Stimulated activated CD8-positive, alpha-beta memory T cell treated with anti-CD3 and anti-CD28 coated beads, Interleukin-2, amount 100 ng/mL, for 1 hour (primary cell): ENCODE measurements around the gene CDC23.
"Not testable (repeated sequence)": the region's sequence is repeated elsewhere in the genome, so short reads cannot be mapped to it uniquely, and the experiment has no call there.

Experiments
- DNase-seq, 2 donors: peaks; one replicate each; pipeline ENCODE4 v3.0.0-alpha.2; 2020; ENCODE audit warnings: low read depth in 2 of 2

The CDC23 gene

DNA sequence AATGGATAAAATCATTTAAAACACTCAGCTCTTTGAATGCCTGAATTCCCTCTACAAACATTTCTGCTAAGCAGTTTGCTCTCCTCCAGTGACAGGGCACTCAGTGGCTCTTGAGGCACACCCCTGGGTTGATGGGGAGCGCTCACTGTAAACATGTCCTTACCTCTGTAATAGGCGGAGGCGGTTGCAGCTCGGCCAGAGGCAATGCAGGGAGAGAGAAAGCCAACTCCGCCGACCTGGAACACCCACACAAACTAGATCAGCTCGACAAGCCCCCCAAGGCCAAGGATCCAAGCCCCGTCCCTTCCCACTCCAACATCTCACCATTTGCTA lies 329 bp downstream of the CDC23 start:
- no peak for DNase-seq

DNA sequence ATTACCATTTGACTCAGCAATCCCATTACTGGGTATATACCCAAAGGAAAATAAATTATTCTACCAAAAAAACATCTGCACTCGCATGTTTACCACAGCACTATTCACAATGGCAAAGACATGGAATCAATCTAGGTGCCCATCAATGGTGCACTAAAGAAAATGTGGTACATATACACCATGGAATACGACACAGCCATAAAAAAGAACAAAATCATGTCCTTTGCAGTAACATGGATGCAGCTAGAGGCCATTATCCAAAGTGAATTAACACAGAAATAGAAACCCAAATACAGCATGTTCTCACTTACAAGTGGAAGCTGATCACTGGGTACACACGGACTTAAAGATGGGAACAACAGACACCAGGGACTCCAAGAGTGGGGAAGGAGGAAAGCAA lies 2.1 kb downstream of the CDC23 start:
- DNase-seq, result no peak

DNA sequence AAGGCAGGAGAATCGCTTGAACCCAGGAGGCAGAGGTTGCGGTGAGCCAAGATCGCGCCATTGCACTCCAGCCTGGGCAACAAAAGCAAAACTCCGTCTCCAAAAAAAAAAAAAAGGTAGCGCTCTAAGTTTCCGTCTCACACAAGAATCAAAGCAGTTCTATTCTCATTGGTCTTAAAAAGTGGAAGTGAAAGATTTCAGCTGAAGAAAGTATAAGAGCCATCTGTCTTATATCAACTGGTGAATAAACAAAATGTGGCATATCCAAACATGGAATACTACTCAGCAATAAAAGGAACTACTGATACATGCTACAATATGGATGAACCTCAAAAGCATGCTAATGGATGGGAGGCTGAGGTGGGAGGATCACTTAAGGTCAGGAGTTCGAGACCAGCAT lies 19.3 kb downstream of the CDC23 start:
- DNase-seq, result not testable (repeated sequence)

DNA sequence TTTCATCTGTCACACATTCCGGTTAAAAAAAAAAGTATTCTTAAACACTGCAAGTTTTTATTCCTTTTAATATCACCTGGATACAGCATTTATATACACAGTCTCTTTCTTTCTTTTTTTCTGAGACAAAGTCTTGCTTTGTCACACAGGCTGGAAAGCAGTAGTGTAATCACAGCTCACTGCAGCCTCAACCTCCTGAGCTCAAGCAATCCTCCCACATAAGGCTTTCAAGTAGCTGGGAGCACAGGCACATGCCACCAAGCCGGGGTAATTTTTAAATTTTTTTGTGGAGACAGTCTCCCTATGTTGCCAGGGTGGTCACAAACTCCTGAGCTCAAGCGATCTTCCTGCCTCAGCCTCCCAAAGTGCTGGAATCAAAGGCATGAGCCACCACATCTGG lies 20.3 kb downstream of the CDC23 start:
- DNase-seq, result no peak

DNA sequence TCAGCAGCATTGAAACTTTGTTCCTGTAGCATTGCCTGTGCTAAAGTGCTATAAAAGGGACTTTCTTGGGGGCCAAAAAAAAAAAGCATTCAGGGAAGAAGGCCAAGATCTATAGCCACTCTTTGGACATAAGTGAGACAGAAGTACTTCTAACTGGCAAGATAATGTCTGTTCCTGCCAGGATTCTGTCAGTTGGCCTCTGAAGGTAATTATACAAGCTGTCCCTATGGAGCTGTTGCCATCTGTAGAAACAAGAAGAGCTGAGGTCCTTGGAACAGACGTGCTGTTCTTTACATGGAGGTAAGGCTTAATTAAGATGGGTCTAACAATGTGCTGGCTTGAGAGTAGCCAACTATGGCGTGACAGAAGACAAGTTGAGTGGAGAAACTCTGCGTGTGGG lies 24.5 kb downstream of the CDC23 start:
- no peak for DNase-seq

DNA sequence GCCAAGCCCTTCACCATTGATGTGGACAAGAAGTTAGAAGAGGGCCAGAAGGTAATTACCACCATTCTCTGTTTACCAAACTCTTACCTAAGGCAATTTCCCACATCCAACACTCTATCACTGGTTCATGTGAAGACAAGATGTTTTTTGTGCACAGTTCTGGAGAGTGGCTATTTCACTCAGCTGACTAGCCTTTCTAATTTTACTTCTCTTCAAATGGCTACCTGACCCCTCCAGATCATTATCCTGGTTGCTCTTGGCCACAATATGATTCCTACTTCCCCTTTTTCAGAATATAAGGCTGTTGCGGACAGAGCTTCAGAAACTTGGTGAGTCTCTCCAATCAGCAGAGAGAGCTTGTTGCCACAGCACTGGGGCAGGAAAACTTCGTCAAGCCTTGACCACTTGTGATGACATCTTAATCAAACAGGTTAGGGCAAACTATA lies 27.1 kb downstream of the CDC23 start:
- no peak for DNase-seq

DNA sequence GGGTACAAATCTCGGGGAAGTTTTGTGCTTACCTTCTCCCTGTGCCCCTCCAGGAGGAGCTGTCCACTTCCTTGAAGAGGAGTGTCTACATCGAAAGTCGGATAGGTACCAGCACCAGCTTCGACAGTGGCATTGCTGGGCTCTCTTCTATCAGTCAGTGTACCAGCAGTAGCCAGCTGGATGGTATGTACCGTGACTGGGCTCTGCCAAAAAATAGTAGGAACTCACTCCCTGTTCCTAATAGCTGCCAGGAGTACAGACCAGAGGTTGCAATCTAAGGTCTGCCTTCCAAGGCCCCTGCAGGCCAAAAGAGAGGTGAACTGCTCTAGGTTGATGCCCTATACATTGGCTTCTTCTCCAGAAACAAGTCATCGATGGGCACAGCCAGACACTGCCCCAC lies 30.3 kb downstream of the CDC23 start:
- no peak for DNase-seq

DNA sequence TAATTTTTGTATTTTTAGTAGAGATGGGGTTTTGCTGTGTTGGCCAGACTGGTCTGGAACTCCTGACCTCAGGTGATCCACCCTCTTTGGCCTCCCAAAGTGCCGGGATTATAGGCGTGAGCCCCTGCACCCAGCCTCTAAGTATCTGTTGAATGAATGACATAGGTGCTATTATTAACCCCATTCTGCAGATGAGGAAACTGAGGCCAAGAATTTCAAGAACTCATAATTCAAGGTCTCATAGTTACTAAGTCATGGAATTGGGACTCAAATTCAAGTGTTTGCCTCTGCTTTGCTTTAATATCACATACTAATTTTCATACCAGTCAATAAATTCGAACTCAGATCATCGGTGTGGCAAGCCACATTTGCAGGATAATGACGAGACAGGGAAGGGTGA lies 32.3 kb downstream of the CDC23 start:
- DNase-seq, result no peak

DNA sequence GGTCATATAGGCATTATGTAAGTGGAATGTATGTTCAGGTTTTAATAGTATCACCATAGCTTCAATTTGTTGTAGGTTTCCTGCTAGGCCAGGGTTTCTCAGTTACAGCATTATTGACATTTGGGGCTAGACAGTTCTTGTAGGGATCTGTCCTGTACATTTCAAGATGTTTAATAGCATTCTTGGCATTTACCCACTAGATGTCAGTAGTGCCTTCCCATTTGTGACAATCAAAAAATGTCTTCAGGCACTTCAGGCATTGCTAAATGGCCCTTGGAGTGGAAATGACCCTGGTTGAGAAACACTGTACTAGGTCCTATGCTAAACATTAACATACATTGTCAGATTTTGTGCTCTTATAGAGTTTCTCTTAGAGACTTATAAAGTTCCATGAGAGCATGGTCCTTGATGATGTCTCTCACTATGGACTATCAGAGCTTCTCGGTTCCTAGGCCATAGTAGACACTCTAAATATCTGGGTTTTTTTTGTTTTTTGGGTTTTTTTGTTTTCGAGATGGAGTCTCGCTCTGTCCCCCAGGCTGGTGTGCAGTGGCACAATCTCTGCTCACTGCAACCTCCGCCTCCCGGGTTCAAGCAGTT lies 32.8 kb downstream of the CDC23 start:
- no peak for DNase-seq

DNA sequence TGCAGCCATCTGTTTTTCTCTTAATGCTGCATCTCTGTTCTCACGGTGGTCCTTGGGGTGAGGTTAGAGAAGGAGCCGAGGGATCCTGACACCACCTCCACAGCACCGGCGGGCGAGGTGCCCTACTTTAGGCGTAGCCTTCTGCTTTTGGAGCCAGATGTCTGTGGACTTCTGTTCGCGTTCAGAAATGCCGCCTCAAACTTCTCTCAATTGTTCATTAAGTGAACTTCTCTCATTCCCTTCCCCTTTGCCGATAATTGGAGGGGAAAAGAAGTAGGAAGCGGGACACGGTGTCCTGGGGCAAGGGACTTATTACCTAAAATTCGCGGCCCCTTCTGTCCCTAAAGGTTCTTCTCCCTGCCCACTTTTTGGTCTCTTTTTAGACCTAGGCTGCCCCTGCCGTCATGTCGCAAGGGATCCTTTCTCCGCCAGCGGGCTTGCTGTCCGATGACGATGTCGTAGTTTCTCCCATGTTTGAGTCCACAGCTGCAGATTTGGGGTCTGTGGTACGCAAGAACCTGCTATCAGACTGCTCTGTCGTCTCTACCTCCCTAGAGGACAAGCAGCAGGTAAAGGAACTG lies 33.8 kb downstream of the CDC23 start:
- no peak for DNase-seq

DNA sequence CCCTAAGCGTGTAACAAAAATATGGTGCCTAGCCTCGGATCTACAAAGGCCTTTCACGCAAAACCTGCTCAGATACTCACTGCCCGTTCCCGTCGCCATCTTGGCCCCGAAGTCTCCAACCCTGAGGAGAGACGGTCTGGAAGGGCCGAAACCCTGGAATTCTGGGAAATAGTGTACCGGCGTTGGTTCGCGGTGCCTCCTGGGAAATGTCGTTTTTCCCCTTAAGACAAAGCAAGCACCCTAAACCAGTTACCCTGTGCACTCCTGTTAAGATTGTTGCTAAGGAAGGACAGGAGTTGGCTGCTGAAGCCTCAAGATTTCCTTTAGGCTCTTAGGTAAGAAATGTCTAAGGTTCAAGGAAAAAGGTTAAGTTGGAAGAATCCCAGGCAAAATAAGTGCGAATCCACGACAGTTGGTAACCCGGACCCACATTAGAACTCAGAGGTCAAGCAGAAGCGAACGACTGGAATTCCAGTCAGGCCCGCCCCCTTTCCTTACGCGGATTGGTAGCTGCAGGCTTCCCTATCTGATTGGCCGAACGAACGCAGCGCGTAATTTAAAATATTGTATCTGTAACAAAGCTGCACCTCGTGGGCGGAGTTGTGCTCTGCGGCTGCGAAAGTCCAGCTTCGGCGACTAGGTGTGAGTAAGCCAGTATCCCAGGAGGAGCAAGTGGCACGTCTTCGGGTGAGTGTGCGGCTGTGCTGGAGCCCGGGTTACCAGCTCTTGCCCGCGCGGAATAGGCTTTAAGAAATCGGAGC lies 34.4 kb downstream of the CDC23 start, which contains the start of the genes BRD8 and KIF20A:
Gene BRD8 (minus strand): TSS at position 115 of the 761 bp plus-strand sequence. CDS start 16 bp downstream, at position 99.
Gene KIF20A (plus strand): TSS at position 597 of the 761 bp plus-strand sequence. CDS start 569 bp downstream, outside the sequence.
- DNase-seq, result peak; percentile 68 to 77

DNA sequence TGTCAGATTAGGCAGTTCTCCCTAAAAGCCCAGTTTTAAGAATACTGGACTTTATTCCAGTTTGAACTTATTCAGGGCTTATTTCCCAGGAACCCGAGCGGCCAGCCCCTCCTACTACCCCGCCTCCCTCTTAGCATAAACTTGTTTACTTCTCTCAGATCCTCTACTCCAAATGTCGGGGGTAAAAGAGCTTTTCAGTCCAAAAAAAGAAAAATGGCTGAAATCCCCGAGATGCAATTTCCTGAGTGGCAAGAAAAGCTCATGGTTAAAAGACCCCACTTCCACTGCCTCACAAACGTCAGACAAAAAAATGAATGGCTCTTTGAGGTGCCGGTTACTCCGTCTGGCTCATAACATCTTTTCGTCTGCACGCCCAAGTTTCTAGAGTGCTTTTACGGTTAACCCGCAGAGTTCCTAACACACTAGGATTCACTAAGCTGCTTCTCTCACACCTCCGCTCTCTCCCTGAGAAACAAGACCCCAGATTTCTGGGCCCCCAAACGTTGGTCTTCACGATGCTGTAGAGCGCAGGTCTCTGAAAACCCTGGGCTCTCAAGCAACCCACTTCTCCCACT lies 35.1 kb downstream of the CDC23 start:
- no peak for DNase-seq

DNA sequence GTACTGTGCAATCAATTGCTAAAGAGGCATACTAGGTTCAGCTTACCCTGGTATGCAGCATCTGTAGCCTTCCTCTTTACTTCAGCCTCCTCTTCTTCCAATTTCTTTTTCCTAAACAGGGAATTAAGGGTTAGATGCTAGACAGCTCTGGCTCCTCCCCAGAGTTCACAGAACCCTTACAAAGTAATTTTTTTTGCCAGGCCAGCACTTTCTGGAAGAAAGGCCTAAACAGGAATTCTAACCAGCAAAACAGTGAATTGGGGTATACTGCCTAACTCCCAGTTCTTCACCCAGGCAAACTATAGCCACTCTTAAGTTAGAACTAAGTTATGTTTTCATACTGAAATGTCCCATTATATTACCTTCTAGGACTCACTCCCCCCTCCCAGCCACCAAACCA lies 42.8 kb downstream of the CDC23 start:
- no peak for DNase-seq

DNA sequence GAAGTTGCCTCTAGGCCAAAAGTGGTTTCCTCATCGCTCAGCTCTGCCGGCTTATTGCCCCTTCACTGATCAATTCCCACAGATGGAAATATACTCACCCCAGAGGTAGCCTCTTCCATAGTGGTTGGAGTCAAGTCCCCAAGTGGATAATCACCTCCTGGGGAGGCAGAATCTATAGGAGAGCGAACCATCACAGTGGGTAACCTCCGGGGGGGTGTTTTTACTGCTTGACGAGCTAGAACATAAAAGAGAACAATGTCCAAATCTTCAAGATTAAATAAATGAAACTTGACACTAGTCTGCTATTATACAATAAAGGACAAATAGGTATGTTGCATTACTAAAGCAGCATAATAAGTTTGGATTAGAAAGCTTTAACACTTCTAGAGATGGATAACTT lies 44.0 kb downstream of the CDC23 start:
- DNase-seq, result no peak

DNA sequence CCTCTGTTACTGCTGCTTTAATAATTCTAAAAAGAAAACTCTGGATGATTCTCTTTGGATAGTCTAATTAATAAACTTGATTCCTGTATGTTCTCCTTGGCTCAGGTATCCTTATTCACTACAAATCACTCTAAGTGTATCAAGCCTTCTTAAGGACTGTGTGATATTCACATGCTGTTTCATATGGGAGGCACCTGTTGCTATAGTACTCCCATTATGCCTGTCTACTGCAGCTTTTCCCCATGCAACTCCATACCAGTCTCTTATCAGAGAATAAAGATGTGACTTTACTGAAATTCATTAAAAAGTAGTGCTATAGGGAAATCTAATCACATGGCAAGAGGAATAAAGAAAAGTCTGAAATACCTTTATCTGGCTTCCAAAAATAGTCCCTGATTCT lies 49.4 kb downstream of the CDC23 start:
- no peak for DNase-seq

DNA sequence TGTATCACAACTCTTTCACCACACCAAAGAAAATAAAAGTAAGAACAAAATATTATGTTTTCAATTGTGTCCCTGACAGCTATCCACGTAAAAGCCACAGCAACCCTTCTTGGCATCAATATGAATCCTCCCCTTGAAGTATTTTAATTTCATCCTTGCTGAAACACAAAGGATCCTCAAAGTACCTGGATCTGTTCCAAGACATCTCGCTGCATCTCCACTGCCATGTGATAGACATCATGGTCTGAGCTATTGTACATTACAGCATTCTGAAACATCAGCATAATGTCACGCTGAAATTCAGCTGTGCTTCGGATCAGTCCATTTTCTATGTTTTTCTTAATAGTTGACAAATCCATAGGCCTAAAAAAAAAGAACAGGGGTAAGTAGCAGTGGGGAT lies 52.4 kb downstream of the CDC23 start:
- DNase-seq, result no peak

DNA sequence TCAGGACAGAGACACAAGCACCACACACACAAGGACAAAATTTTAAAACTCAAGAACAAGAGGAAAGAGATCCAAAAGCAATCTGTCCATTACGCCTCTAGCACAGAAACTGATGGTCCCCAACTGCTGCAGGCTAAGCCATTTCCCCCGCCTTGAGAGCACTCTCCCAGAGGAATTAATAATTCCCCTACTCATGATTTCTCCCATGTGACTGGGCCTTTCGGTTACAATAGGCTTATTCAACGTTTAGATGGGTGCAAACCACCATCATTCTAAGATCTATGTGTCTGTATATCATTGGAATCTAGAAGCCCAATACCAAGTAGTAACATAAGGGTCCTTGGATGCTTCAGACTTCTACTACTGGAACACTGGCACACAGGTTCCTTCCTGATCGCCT lies 53.5 kb downstream of the CDC23 start:
- DNase-seq, result no peak

DNA sequence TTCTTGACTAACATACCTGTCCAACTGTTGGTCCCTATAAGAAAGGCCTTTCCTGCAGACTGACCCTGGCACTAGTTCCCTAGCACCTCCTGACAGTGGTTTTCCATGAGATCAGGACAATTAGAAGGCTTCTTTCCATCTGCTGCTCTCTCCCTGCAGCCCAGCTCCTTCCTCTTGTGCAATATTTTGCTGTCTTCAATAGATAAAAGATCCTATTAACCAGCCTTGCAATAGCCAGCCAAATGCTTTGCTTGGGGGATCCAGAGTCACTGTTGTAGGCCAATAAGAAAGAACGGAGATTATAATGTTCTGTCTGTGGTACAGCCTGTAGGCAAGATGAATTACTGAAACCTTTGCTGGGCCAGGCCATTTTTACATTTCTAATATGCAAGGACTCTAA lies 55.5 kb downstream of the CDC23 start:
- DNase-seq, result no peak

DNA sequence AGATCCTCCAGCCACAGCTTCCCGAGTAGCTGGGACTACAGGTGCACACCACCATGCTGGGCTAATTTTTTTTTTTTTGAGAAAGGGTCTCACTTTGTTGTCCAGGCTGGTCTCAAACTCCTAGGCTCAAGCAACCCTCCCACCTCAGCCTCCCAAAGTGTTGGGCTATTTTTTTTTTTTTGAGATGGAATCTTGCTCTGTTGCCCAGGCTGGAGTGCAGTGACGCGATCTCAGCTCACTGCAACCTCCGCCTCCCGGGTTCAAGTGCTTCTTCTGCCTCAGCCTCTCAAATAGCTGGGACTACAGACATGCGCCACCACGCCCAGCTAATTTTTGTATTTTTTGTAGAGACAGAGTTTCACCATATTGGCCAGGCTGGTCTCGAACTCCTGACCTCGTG lies 57.1 kb downstream of the CDC23 start:
- DNase-seq, result not testable (repeated sequence)

DNA sequence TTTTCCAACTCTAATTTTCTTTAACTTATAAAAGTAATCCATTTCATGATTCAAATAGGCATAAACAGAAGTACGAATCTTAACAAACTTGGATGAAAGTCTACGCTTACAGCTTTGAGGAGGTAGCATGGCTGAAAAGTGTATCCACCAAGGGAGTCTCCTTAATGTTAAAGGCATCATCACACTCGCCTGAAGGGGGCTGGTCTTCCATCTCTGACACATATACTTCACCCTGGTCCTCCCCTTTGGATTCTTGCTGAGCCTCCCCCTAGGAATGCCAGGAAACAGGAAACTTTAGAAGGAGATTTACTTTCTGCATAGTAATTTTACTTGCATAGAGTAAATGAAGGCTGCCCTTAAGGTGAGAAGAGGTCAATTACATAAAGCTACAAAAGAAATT lies 63.6 kb downstream of the CDC23 start:
- no peak for DNase-seq

DNA sequence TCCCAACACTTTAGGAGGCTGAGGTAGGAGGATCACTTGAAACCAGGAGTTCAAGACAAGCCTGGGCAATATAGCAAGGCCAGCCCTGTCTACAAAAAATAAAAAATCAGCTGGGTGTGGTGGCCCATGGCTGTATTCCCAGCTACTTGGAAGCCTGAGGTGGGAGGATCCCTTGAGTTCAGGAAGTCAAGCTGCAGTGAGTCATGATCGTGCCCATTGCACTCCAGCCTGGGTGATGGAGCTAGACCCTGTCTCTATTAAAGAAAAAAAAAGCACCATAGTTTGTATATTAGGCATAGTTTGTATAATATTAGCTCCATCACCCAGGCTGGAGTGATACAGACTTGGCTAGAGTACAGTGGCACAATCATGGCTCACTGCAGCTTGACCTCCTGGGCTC lies 64.3 kb downstream of the CDC23 start:
- no peak for DNase-seq

DNA sequence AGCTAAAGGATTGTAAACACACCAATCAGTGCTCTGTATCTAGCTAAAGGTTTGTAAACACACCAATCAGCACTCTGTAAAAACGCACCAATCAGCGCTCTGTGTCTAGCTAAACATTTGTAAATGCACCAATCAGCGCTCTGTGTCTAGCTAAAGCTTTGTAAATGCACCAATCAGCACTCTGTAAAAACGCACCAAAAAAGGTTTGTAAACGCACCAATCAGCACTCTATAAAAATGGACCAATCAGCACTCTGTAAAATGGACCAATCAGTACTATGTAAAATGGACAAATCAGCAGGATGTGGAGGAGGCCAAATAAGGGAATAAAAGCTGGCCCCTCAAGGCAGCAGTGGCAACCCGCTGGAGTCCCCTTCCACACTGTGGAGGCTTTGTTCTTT lies 69.5 kb downstream of the CDC23 start:
- DNase-seq, result not testable (repeated sequence)

DNA sequence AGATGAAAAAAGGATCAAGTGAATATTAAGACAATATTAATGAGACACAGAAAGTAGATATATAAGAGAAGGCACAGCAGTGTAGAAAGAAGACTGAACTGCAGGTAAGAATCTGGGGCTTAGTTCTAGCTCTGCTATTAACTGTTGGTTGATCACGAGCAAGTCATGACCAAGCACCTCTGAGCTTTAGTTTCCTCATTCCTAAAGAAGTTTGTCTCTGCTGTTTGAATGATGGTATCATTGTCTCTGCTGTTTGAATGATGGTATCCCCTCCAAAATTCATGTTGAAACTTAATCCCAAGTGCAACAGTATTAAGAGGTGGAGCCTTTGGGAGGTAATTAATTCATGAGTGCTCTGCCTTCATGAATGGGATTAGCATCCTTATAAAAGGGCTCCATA lies 71.4 kb downstream of the CDC23 start:
- DNase-seq, result no peak
